Mesothelial cell of epicardium (in vitro differentiated cells): ENCODE measurements around the gene TOB1. TPM values are rescaled to one million over a fixed set of nuclear protein-coding genes. Genes with fewer than 3 reads are reported as not detected.

Experiments
- DNase-seq, 2 experiments: peaks; one replicate each; pipeline ENCODE4 v3.0.0; 2021; ENCODE audit warnings: low spot score in 2 of 2; ENCODE audit not compliant: unreplicated experiment in 2 of 2
- H3K27ac Mint-ChIP-seq: 2 replicates; pipeline ENCODE4 v1.8.0; 2021; ENCODE audit warnings: mixed read lengths
- H3K27me3 Mint-ChIP-seq: 2 replicates; pipeline ENCODE4 v1.8.0; 2021; ENCODE audit warnings: low read depth, mixed read lengths
- H3K36me3 Mint-ChIP-seq: 2 replicates; pipeline ENCODE4 v1.8.0; 2021; ENCODE audit warnings: mixed read lengths
- H3K4me1 Mint-ChIP-seq: 2 replicates; pipeline ENCODE4 v1.8.0; 2021; ENCODE audit warnings: mixed read lengths
- H3K4me3 Mint-ChIP-seq: 2 replicates; pipeline ENCODE4 v1.8.0; 2021; ENCODE audit warnings: mild to moderate bottlenecking, moderate library complexity, mixed read lengths
- H3K9me3 Mint-ChIP-seq: 2 replicates; pipeline ENCODE4 v1.8.0; 2021; ENCODE audit warnings: mixed read lengths
- CTCF ChIP-seq: fragments of 200-600 bp; sonication (generic); IDR thresholded peaks from one replicate; pipeline ENCODE4 v1.5.0; 2021; ENCODE audit warnings: antibody characterized with exemption; ENCODE audit not compliant: unreplicated experiment
- total RNA-seq: library from RNA; stranded (reverse); gene quantifications from 3 replicates; pipeline ENCODE4 v1.2.1, GENCODE V29; 2021

The TOB1 gene
- total RNA-seq, 1 donor from 2014 or later: 29.4 TPM

- no peak overlapping the region for H3K27ac Mint-ChIP-seq
- no peak overlapping the region for H3K4me3 Mint-ChIP-seq
- no peak for TF ChIP-seq CTCF
- DNase-seq: no peak
- no peaks in the 10 kb centered on the region for H3K9me3 Mint-ChIP-seq
- H3K4me1 Mint-ChIP-seq: peaks cover 7% of the 10 kb centered on the region
- no peaks in the 10 kb centered on the region for H3K36me3 Mint-ChIP-seq
- no peaks in the 10 kb centered on the region for H3K27me3 Mint-ChIP-seq
Measured at GRCh38 chr17:50892101-50892776, 26.1 kb upstream of the TOB1 start.

- H3K36me3 Mint-ChIP-seq: no peaks in the 10 kb centered on the region
- no peak overlapping the region for H3K4me3 Mint-ChIP-seq
- H3K27me3 Mint-ChIP-seq: no peaks in the 10 kb centered on the region
- TF ChIP-seq CTCF: no peak
- no peak for DNase-seq
- no peaks in the 10 kb centered on the region for H3K9me3 Mint-ChIP-seq
- no peak overlapping the region for H3K27ac Mint-ChIP-seq
- peaks cover 10% of the 10 kb centered on the region for H3K4me1 Mint-ChIP-seq
Measured at GRCh38 chr17:50891577-50891989, 25.4 kb upstream of the TOB1 start.

- Mint-ChIP-seq H3K4me1 (peaks cover 10% of the 10 kb centered on the region), H3K27me3 (no peaks in the 10 kb centered on the region), H3K27ac (no peak overlapping the region), H3K4me3 (no peak overlapping the region), H3K36me3 (no peaks in the 10 kb centered on the region), H3K9me3 (no peaks in the 10 kb centered on the region)
- TF ChIP-seq CTCF: no peak
- no peak for DNase-seq
Measured at GRCh38 chr17:50890675-50891516, 24.7 kb upstream of the TOB1 start.

- H3K9me3 Mint-ChIP-seq: no peaks in the 10 kb centered on the region
- H3K36me3 Mint-ChIP-seq: no peaks in the 10 kb centered on the region
- H3K27ac Mint-ChIP-seq: no peak overlapping the region
- no peak overlapping the region for H3K4me3 Mint-ChIP-seq
- no peak for TF ChIP-seq CTCF
- no peaks in the 10 kb centered on the region for H3K27me3 Mint-ChIP-seq
- DNase-seq: no peak
- peaks cover 10% of the 10 kb centered on the region for H3K4me1 Mint-ChIP-seq
Measured at GRCh38 chr17:50889528-50890118, 23.5 kb upstream of the TOB1 start.

- H3K36me3 Mint-ChIP-seq: no peaks in the 10 kb centered on the region
- H3K4me3 Mint-ChIP-seq: no peak overlapping the region
- H3K27me3 Mint-ChIP-seq: no peaks in the 10 kb centered on the region
- no peak for TF ChIP-seq CTCF
- no peaks in the 10 kb centered on the region for H3K9me3 Mint-ChIP-seq
- no peak overlapping the region for H3K27ac Mint-ChIP-seq
- H3K4me1 Mint-ChIP-seq: peaks cover 15% of the 10 kb centered on the region
- DNase-seq: no peak
Measured at GRCh38 chr17:50887705-50888245, 21.6 kb upstream of the TOB1 start.
